Astrocyte (in vitro differentiated cells and primary cell): ENCODE data around the gene PIK3R6. TPM values are rescaled to one million over a fixed set of nuclear protein-coding genes. Genes with fewer than 3 reads are reported as not detected.

Experiments used
- DNase-seq: peaks from one replicate; pipeline ENCODE4 v3.0.0-alpha.2; 2010; ENCODE audit warnings: low read depth
- FAIRE-seq: peaks from 2 replicates; lab custom pipeline; 2011; peaks lifted over from hg19 to GRCh38; lab: Jason Lieb, UNC
- H2AFZ ChIP-seq: 2 replicates; pipeline ENCODE4 v1.6.0; 2012; ENCODE audit warnings: low read depth, low read length, inconsistent platforms
- H3K27ac ChIP-seq: 2 replicates; pipeline ENCODE4 v1.5.1; 2011; ENCODE audit warnings: low read depth, low read length, inconsistent platforms
- H3K27me3 ChIP-seq: 2 replicates; pipeline ENCODE4 v1.6.0; 2011; ENCODE audit warnings: low read length, inconsistent platforms; ENCODE audit not compliant: insufficient read depth
- H3K36me3 ChIP-seq: 2 replicates; pipeline ENCODE4 v1.5.1; 2011; ENCODE audit warnings: low read length, inconsistent platforms; ENCODE audit not compliant: insufficient read depth
- H3K4me1 ChIP-seq: 2 replicates; pipeline ENCODE4 v1.5.1; 2011; ENCODE audit warnings: low read length, inconsistent platforms; ENCODE audit not compliant: insufficient read depth
- H3K4me2 ChIP-seq: 2 replicates; pipeline ENCODE4 v1.6.0; 2012; ENCODE audit warnings: low read length, inconsistent platforms
- H3K4me3 ChIP-seq: 2 replicates; pipeline ENCODE4 v1.5.1; 2011; ENCODE audit warnings: low read depth, mild to moderate bottlenecking, low read length, inconsistent platforms; ENCODE audit not compliant: insufficient read depth
- H3K79me2 ChIP-seq: 2 replicates; pipeline ENCODE4 v1.6.0; 2012; ENCODE audit warnings: mild to moderate bottlenecking, low read length, inconsistent platforms; ENCODE audit not compliant: insufficient read depth
- H3K9ac ChIP-seq: 2 replicates; pipeline ENCODE4 v1.6.0; 2012; ENCODE audit warnings: mild to moderate bottlenecking, low read length, inconsistent platforms
- H3K9me3 ChIP-seq: 2 replicates; pipeline ENCODE4 v1.5.1; 2012; ENCODE audit warnings: low read depth, mild to moderate bottlenecking, low read length, inconsistent platforms; ENCODE audit not compliant: insufficient read depth
- H4K20me1 ChIP-seq: 2 replicates; pipeline ENCODE4 v1.6.0; 2012; ENCODE audit warnings: low read length, inconsistent platforms; ENCODE audit not compliant: insufficient read depth
- H3K27ac Mint-ChIP-seq: one replicate; pipeline ENCODE4 v1.8.0; 2021; ENCODE audit warnings: mild to moderate bottlenecking, mixed read lengths; ENCODE audit not compliant: unreplicated experiment
- H3K27me3 Mint-ChIP-seq: one replicate; pipeline ENCODE4 v1.8.0; 2021; ENCODE audit warnings: low read depth, mixed read lengths; ENCODE audit not compliant: unreplicated experiment
- H3K36me3 Mint-ChIP-seq: one replicate; pipeline ENCODE4 v1.8.0; 2021; ENCODE audit warnings: low read depth, mixed read lengths; ENCODE audit not compliant: unreplicated experiment
- H3K4me1 Mint-ChIP-seq: one replicate; pipeline ENCODE4 v1.8.0; 2021; ENCODE audit warnings: low read depth, mixed read lengths; ENCODE audit not compliant: unreplicated experiment
- H3K4me3 Mint-ChIP-seq: one replicate; pipeline ENCODE4 v1.8.0; 2021; ENCODE audit warnings: mild to moderate bottlenecking, moderate library complexity, mixed read lengths; ENCODE audit not compliant: unreplicated experiment
- H3K9me3 Mint-ChIP-seq: one replicate; pipeline ENCODE4 v1.8.0; 2021; ENCODE audit warnings: mild to moderate bottlenecking, mixed read lengths; ENCODE audit not compliant: unreplicated experiment
- CTCF ChIP-seq: IDR thresholded peaks from 2 replicates; pipeline ENCODE4 v1.5.1; 2011; ENCODE audit warnings: low read depth, mild to moderate bottlenecking, inconsistent platforms, low read length, moderate library complexity; ENCODE audit not compliant: insufficient read depth
- EZH2 ChIP-seq: IDR thresholded peaks from 2 replicates; pipeline ENCODE4 v1.6.1; 2012; ENCODE audit warnings: mild to moderate bottlenecking, low read length, inconsistent platforms; ENCODE audit not compliant: insufficient read depth
- total RNA-seq: library from RNA; stranded (reverse); gene quantifications from 2 replicates; pipeline ENCODE4 v1.2.1, GENCODE V29; 2021

The PIK3R6 gene
- total RNA-seq, 1 donor from 2014 or later = not detected

GRCh38 chr17:8785547-8786413, 81.7 kb downstream of the PIK3R6 start:
- Histone ChIP-seq H4K20me1 (no peaks in the 10 kb centered on the region), H3K4me3 (no peak overlapping the region), H3K79me2 (no peaks in the 10 kb centered on the region), H2AFZ (no peak overlapping the region), H3K27me3 (peaks cover 5% of the 10 kb centered on the region), H3K4me1 (no peaks in the 10 kb centered on the region), H3K4me2 (no peak overlapping the region), H3K9me3 (no peaks in the 10 kb centered on the region), H3K36me3 (no peaks in the 10 kb centered on the region), H3K9ac (no peak overlapping the region), H3K27ac (no peak overlapping the region)
- FAIRE-seq = peak; percentile 37
- TF ChIP-seq EZH2 = no peak
- TF ChIP-seq CTCF = peak; percentile 74
- no peak overlapping the region for H3K27ac Mint-ChIP-seq
- peaks cover 3% of the 10 kb centered on the region for H3K4me1 Mint-ChIP-seq
- DNase-seq = peak; percentile 21
- H3K9me3 Mint-ChIP-seq = peaks cover 4% of the 10 kb centered on the region
- peaks cover 6% of the 10 kb centered on the region for H3K27me3 Mint-ChIP-seq
- H3K4me3 Mint-ChIP-seq = no peak overlapping the region
- peaks cover 4% of the 10 kb centered on the region for H3K36me3 Mint-ChIP-seq

GRCh38 chr17:8782176-8782575, 85.3 kb downstream of the PIK3R6 start:
- H4K20me1 ChIP-seq = no peaks in the 10 kb centered on the region
- no peak overlapping the region for H2AFZ ChIP-seq
- FAIRE-seq (no peak), DNase-seq (no peak)
- H3K4me2 ChIP-seq = no peak overlapping the region
- no peak overlapping the region for H3K27ac ChIP-seq
- Mint-ChIP-seq H3K27me3 (peaks cover 2% of the 10 kb centered on the region), H3K36me3 (no peaks in the 10 kb centered on the region), H3K27ac (no peak overlapping the region), H3K4me3 (no peak overlapping the region), H3K9me3 (no peaks in the 10 kb centered on the region), H3K4me1 (peaks cover 3% of the 10 kb centered on the region)
- H3K9ac ChIP-seq = no peak overlapping the region
- no peaks in the 10 kb centered on the region for H3K9me3 ChIP-seq
- no peaks in the 10 kb centered on the region for H3K79me2 ChIP-seq
- no peaks in the 10 kb centered on the region for H3K4me1 ChIP-seq
- peaks cover 2% of the 10 kb centered on the region for H3K27me3 ChIP-seq
- no peaks in the 10 kb centered on the region for H3K36me3 ChIP-seq
- H3K4me3 ChIP-seq = no peak overlapping the region
- TF ChIP-seq EZH2 (no peak), CTCF (no peak)

GRCh38 chr17:8781776-8782175, 85.7 kb downstream of the PIK3R6 start:
- H3K79me2 ChIP-seq = no peaks in the 10 kb centered on the region
- no peaks in the 10 kb centered on the region for H3K9me3 Mint-ChIP-seq
- peaks cover 2% of the 10 kb centered on the region for H3K27me3 Mint-ChIP-seq
- H3K4me2 ChIP-seq = no peak overlapping the region
- H3K4me3 ChIP-seq = no peak overlapping the region
- no peaks in the 10 kb centered on the region for H3K36me3 ChIP-seq
- H3K4me1 ChIP-seq = no peaks in the 10 kb centered on the region
- no peak overlapping the region for H2AFZ ChIP-seq
- H3K27ac Mint-ChIP-seq = no peak overlapping the region
- H3K27ac ChIP-seq = no peak overlapping the region
- H3K9me3 ChIP-seq = no peaks in the 10 kb centered on the region
- H3K4me3 Mint-ChIP-seq = no peak overlapping the region
- H3K4me1 Mint-ChIP-seq = peaks cover 3% of the 10 kb centered on the region
- H3K9ac ChIP-seq = no peak overlapping the region
- no peak for TF ChIP-seq CTCF
- no peak for TF ChIP-seq EZH2
- no peak for DNase-seq
- no peaks in the 10 kb centered on the region for H3K36me3 Mint-ChIP-seq
- FAIRE-seq = no peak
- no peaks in the 10 kb centered on the region for H4K20me1 ChIP-seq
- peaks cover 6% of the 10 kb centered on the region for H3K27me3 ChIP-seq
